ENCODE results near the gene KLK6. TPM values are rescaled to one million over a fixed set of nuclear protein-coding genes. Genes with fewer than 3 reads are reported as not detected.
"Not testable (repeated sequence)": the region's sequence is repeated elsewhere in the genome, so short reads cannot be mapped to it uniquely, and the experiment has no call there.

Gene KLK6
- total and polyA plus RNA-seq, 2 experiments from 2014 or later, result 2.0 to 5.4 TPM

- 71% methylated on average over 5 of the region's 5 CpGs for WGBS (ENCODE audit: low lambda C conversion rate, missing lambda C conversion rate)
- TF ChIP-seq, protein P1, sequence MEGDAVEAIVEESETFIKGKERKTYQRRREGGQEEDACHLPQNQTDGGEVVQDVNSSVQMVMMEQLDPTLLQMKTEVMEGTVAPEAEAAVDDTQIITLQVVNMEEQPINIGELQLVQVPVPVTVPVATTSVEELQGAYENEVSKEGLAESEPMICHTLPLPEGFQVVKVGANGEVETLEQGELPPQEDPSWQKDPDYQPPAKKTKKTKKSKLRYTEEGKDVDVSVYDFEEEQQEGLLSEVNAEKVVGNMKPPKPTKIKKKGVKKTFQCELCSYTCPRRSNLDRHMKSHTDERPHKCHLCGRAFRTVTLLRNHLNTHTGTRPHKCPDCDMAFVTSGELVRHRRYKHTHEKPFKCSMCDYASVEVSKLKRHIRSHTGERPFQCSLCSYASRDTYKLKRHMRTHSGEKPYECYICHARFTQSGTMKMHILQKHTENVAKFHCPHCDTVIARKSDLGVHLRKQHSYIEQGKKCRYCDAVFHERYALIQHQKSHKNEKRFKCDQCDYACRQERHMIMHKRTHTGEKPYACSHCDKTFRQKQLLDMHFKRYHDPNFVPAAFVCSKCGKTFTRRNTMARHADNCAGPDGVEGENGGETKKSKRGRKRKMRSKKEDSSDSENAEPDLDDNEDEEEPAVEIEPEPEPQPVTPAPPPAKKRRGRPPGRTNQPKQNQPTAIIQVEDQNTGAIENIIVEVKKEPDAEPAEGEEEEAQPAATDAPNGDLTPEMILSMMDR (IDR thresholded peaks at IDR 0.05; ENCODE audit: poor library complexity), result no peak
- no peak for TF ChIP-seq EZH2 (IDR thresholded peaks at IDR 0.05; ENCODE audit: borderline replicate concordance)
- TF ChIP-seq EZH2phosphoT487 (IDR thresholded peaks at IDR 0.05; ENCODE audit: low read depth, severe bottlenecking, unreplicated experiment), result no peak
- Histone ChIP-seq H3K4me3 (no peak overlapping the region), H3K27ac (no peak overlapping the region), H3K79me2 (no peaks in the 10 kb centered on the region), H3K9me2 (replicated peaks; ENCODE audit: insufficient read depth) (no peaks in the 10 kb centered on the region), H4K20me1 (ENCODE audit: insufficient read depth, poor library complexity, severe bottlenecking) (no peaks in the 10 kb centered on the region), H3K4me2 (no peak overlapping the region), H3K4me1 (ENCODE audit: insufficient read depth) (no peaks in the 10 kb centered on the region), H3K36me3 (replicated peaks; ENCODE audit: insufficient read depth, low read depth) (no peaks in the 10 kb centered on the region), H3K9me3 (ENCODE audit: low read depth) (no peaks in the 10 kb centered on the region), H3K27me3 (peaks cover 10% of the 10 kb centered on the region), H2AFZ (no peak overlapping the region)
- no peak for DNase-seq (ENCODE audit: low spot score)
These were observed 28.7 kb upstream of the KLK6 start for GRCh38 chr19:50998061-50998460.

DNA sequence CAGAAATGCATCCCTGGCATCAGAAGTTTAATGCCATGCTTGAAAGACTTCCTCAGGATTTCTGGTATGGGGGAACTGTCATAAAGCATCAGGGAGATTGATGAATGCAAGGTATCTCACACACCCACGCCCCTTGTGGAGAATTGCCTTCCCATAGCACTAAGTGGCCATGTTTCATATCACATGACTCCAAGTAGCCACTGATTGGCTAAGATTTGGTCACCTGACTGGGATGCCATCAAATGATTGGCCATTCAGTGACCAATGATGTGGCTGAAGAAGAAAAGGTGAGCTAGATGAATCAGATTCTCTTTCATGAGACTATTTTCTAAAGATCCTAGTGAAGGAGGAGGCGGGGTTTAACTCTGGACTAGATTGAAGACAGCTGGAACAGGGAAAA, 24.7 kb upstream of the KLK6 start:
- Histone ChIP-seq H3K36me3 (replicated peaks; ENCODE audit: insufficient read depth, low read depth) (no peaks in the 10 kb centered on the region), H2AFZ (no peak overlapping the region), H3K4me3 (no peak overlapping the region), H3K4me1 (ENCODE audit: insufficient read depth) (no peaks in the 10 kb centered on the region), H3K4me2 (no peak overlapping the region), H3K9me2 (replicated peaks; ENCODE audit: insufficient read depth) (no peaks in the 10 kb centered on the region), H3K9me3 (ENCODE audit: low read depth) (no peaks in the 10 kb centered on the region), H3K27me3 (peaks cover 6% of the 10 kb centered on the region), H3K27ac (no peak overlapping the region), H3K79me2 (no peaks in the 10 kb centered on the region), H4K20me1 (ENCODE audit: insufficient read depth, poor library complexity, severe bottlenecking) (no peaks in the 10 kb centered on the region)
- WGBS (ENCODE audit: low lambda C conversion rate, missing lambda C conversion rate), result 72% methylated on average over 2 of the region's 2 CpGs
- no peak for DNase-seq (ENCODE audit: low spot score)
- TF ChIP-seq EZH2phosphoT487 (IDR thresholded peaks at IDR 0.05; ENCODE audit: low read depth, severe bottlenecking, unreplicated experiment), result no peak
- TF ChIP-seq, protein P1 (IDR thresholded peaks at IDR 0.05; ENCODE audit: poor library complexity), result no peak

- Histone ChIP-seq H3K27ac (no peak overlapping the region), H3K9me2 (replicated peaks; ENCODE audit: insufficient read depth) (no peaks in the 10 kb centered on the region), H2AFZ (no peak overlapping the region), H3K27me3 (peaks cover 6% of the 10 kb centered on the region), H3K79me2 (no peaks in the 10 kb centered on the region), H3K36me3 (replicated peaks; ENCODE audit: insufficient read depth, low read depth) (no peaks in the 10 kb centered on the region), H3K4me1 (ENCODE audit: insufficient read depth) (no peaks in the 10 kb centered on the region), H3K9me3 (ENCODE audit: low read depth) (no peaks in the 10 kb centered on the region), H3K4me3 (no peak overlapping the region), H3K4me2 (no peak overlapping the region), H4K20me1 (ENCODE audit: insufficient read depth, poor library complexity, severe bottlenecking) (no peaks in the 10 kb centered on the region)
- DNase-seq (ENCODE audit: low spot score), result no peak
- TF ChIP-seq EZH2 (IDR thresholded peaks at IDR 0.05; ENCODE audit: borderline replicate concordance) (no peak), EZH2phosphoT487 (IDR thresholded peaks at IDR 0.05; ENCODE audit: low read depth, severe bottlenecking, unreplicated experiment) (no peak)
- TF ChIP-seq, protein P1 (IDR thresholded peaks at IDR 0.05; ENCODE audit: poor library complexity), result no peak
- WGBS (ENCODE audit: low lambda C conversion rate, missing lambda C conversion rate), result 71% methylated on average over 2 of the region's 2 CpGs
These were observed 23.3 kb upstream of the KLK6 start for GRCh38 chr19:50992666-50993035.

- not testable (repeated sequence) for H3K36me3 ChIP-seq (replicated peaks; ENCODE audit: insufficient read depth, low read depth); H3K9me3 ChIP-seq (ENCODE audit: low read depth); H3K9me2 ChIP-seq (replicated peaks; ENCODE audit: insufficient read depth); H2AFZ ChIP-seq; DNase-seq (ENCODE audit: low spot score); H4K20me1 ChIP-seq (ENCODE audit: insufficient read depth, poor library complexity, severe bottlenecking); H3K4me2 ChIP-seq; H3K79me2 ChIP-seq; H3K27ac ChIP-seq; H3K4me1 ChIP-seq (ENCODE audit: insufficient read depth); H3K4me3 ChIP-seq
- WGBS (ENCODE audit: low lambda C conversion rate, missing lambda C conversion rate), result 88% methylated on average over 14 of the region's 14 CpGs
- peaks cover 22% of the 10 kb centered on the region for H3K27me3 ChIP-seq
These were observed 15.0 kb upstream of the KLK6 start for GRCh38 chr19:50984416-50984815.

Measured in hepatocyte (in vitro differentiated cells).